Colon (tissue), 2 donors: ENCODE measurements around the gene OR10X1.

Source experiments
- FAIRE-seq: peaks from 2 replicates; lab custom pipeline; 2012; peaks lifted over from hg19 to GRCh38; lab: Jason Lieb, UNC
- donor health status: control.
- donor health status: control.

OR10X1 gene, protein sequence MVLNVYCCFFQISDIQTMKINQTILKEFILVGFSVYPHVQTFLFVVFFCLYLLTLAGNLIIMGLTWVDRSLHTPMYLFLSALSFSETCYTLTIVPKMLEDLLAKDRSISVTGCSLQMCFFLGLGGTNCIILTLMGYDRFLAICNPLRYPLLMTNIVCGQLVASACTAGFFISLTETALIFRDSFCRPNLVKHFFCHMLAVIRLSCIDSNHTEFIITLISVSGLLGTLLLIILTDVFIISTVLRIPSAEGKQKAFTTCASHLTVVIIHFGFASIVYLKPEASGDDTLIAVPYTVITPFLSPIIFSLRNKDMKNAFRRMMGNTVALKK

DNA sequence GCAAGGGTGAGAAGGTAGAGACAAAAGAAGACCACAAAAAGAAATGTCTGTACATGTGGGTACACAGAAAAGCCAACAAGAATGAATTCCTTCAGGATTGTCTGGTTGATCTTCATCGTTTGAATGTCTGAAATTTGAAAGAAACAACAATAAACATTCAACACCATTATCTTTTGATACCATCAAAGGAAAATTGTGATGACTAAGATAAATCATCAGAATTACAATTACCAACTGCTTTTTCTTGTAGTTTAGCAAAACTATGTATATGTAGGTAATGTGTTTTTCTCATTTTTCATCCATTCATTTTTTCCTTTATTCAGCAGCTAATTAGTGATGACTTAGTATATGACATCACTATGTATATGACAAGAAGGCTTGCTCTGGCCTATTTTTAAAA is at the start of gene OR10X1:
OR10X1 (minus strand) TSS at position 167 of the 400 bp plus-strand sequence; CDS start at position 167, 0 bp downstream.
- no peak for FAIRE-seq

- no peak for FAIRE-seq
Measured at GRCh38 chr1:158613764-158614163, 34.1 kb upstream of the OR10X1 start.

- FAIRE-seq: no peak
Measured at GRCh38 chr1:158611916-158612315, 32.2 kb upstream of the OR10X1 start.

DNA sequence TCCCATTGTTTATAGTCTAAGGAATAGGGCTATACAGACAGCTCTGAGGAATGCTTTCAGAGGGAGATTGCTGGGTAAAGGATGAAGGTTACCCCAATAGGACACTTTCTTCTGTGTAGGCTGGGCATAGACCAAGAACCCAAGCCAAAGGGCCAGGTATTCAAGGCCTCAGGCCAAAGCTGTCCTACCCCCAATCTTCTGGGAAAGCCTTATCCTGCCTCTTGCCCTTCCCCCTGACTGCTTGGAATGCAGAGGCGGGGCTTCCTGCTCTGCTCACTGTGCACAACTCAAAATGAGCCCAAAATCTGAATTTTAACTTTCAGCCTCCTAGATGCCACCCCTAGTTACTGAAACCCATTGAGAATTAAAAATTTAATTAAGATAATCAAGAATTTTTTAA is 27.6 kb upstream of the OR10X1 start:
- no peak for FAIRE-seq

- FAIRE-seq: no peak
Measured at GRCh38 chr1:158604968-158605367, 25.3 kb upstream of the OR10X1 start, which contains the start of gene OR10Z1. Gene OR10Z1 (plus strand): TSS chr1:158605268. CDS start chr1:158606439, 1,171 bp downstream.

- no peak for FAIRE-seq
Measured at GRCh38 chr1:158600735-158601134, 21.0 kb upstream of the OR10X1 start.

DNA sequence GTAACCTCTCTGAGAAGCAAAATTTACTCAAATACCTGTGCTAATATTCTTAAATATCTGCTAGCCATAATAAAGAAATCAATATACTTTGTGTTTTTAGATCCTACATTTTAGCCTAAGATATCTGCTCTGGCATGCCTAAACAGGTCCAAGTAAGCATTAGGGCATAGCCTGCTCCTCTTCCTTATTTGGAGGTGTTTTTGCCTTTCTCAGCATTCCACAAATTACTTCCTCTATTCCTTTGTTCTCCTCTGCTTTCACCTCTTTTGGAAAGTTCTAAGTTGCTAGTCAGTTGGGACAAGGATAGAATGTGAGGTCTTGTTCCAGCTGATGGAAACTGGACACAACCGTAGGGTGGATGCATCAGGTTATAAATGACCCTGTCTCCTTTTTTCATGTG is 7.2 kb upstream of the OR10X1 start:
- FAIRE-seq: no peak

- FAIRE-seq: no peak
Measured at GRCh38 chr1:158583962-158584361, 4.3 kb upstream of the OR10X1 start.

DNA sequence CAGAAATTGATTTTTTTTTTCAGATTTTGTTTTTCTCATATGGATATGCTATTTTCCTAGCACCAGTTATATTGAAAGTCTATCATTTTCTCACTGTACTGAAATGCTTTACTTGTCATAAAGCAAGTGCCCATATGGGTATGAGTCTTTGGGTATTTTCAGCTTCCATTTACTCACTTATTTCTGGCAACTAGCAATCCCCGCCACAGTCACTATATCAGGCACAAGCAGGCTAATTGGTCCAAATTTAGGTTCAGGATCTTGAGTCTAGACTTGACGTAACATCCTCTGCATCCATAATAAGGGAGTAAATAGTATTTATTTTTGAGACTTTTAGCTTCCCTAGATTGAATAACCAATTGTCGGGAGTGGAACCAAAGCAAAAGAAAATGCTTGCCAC is 2.1 kb downstream of the OR10X1 start:
- FAIRE-seq: no peak

DNA sequence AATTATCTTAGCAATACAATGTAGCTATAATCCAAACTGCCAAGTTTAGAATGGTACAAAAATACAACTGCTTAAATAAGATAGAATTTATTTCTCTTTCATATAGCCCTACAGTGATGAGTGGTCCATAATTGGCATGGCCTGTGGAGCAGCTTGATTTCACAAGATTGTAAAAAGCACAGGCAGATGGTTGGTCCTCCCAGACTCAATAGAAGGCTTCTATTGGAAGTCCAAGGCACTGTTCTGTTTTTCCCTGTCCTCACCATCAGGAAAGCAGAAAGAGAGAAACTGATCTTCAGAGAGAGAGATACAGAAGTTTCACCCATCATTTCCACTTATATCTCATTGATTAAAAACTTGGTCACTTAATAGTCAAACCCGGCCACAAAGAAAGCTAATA is 7.5 kb downstream of the OR10X1 start:
- FAIRE-seq: no peak

GRCh38 chr1:158570480-158570879 is 9.2 kb downstream of the OR10X1 start, which contains the start of gene OR6P1:
Gene OR6P1 (minus strand): TSS chr1:158570580. CDS start chr1:158563604, 6,976 bp downstream.
- FAIRE-seq: no peak

GRCh38 chr1:158564608-158565007 is 15.1 kb downstream of the OR10X1 start:
- FAIRE-seq: no peak

DNA sequence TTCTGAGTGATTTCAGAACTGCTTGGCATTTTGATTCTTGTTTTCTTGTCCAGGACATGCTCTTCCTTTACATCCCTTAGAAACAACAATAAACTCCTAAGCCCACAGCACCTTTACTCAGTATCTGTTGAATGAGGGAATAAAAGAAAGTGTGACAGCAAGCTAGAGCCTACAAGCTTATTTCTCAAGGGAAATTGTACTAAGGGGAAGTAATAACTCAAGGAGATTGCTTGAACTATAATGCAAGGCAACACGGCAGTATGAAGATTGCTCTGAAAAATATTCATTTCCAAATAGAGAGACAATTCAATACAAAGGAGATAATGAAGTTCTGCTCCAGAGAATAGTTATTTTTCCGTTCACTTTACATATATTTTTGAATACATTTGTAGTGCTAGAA is 15.8 kb downstream of the OR10X1 start:
- FAIRE-seq: no peak

- FAIRE-seq: no peak
Measured at GRCh38 chr1:158559696-158560095, 20.0 kb downstream of the OR10X1 start.

GRCh38 chr1:158554352-158554751 is 25.3 kb downstream of the OR10X1 start, which contains the start of gene OR6Y1:
Gene OR6Y1 (minus strand): TSS chr1:158554405. CDS start chr1:158548105, 6,300 bp downstream.
- no peak for FAIRE-seq

DNA sequence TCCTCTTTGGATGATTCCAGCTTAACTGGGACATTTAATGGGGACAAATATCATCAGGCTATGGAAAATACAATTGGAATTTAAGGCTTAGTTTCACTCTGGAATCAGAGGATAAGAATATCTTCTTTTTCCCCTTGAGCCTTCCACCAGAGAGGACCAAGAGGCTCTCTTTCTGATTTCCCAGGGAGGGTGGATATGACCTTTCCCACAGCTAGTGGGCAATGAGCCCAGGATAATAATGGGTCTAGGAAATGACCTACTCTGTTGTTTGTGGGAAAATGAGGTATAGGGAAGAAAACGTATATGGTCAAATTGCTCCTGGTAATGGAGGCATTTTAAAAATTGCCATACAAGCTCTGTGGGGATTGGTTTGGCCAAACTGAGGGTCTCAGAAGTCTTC is 27.4 kb downstream of the OR10X1 start:
- no peak for FAIRE-seq

DNA sequence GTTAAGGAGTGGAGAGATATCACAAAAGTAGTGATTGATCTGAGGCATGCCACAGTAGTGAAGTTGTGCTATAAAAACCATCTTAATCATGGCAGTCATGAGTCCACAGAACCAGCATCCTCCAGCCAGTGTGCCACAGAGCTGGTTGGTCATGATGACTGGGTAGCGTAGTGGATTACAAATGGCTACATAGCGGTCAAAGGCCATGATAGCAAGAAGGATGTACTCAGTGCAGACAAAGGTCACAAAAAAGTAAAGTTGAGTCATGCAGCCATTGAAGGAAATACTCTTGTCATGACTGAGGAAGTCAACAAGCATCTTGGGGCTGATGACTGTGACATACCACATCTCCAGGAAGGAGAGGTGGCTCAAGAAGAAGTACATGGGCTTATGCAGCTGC is 32.2 kb downstream of the OR10X1 start:
- no peak for FAIRE-seq

- no peak for FAIRE-seq
Measured at GRCh38 chr1:158537609-158538008, 42.1 kb downstream of the OR10X1 start.

GRCh38 chr1:158534496-158534895 is 45.2 kb downstream of the OR10X1 start:
- no peak for FAIRE-seq
